Spleen (tissue), 11 donors: ENCODE results near the gene THY1. TPM values are rescaled to one million over a fixed set of nuclear protein-coding genes. Genes with fewer than 3 reads are reported as not detected.

Source experiments
- DNase-seq: peaks from one replicate; pipeline ENCODE4 v3.0.0-alpha.2; 2020
- H3K27ac ChIP-seq, 8 donors: fragments of 200-600 bp; sonication (generic) in 7 of 8; 1 replicate in 4 of 8; 2 replicates in 4 of 8; pipeline versions ENCODE4 v1.5.0 to v1.8.0; 2016 to 2021; ENCODE audit warnings: inconsistent platforms in 4 of 8, mild to moderate bottlenecking in 4 of 8, moderate library complexity in 1 of 8
- H3K27me3 ChIP-seq, 7 donors: fragments of 200-600 bp; sonication (generic) in 6 of 7; replicated peaks in 1 of 7; 1 replicate in 4 of 7; 2 replicates in 3 of 7; pipeline versions ENCODE4 v1.5.0 to v1.8.0; 2016 to 2021; ENCODE audit warnings: inconsistent platforms in 3 of 7, mild to moderate bottlenecking in 1 of 7
- H3K36me3 ChIP-seq, 6 donors: fragments of 200-600 bp; sonication (generic) in 5 of 6; 1 replicate in 4 of 6; 2 replicates in 2 of 6; pipeline versions ENCODE4 v1.5.0 to v1.8.0; 2016 to 2021; ENCODE audit warnings: inconsistent platforms in 2 of 6
- H3K4me1 ChIP-seq, 6 donors: fragments of 200-600 bp; sonication (generic) in 5 of 6; 1 replicate in 3 of 6; 2 replicates in 3 of 6; pipeline versions ENCODE4 v1.5.0 to v1.8.0; 2016 to 2021; ENCODE audit warnings: inconsistent platforms in 3 of 6
- H3K4me3 ChIP-seq, 8 donors: fragments of 200-600 bp; sonication (generic) in 7 of 8; 1 replicate in 4 of 8; 2 replicates in 4 of 8; pipeline versions ENCODE4 v1.5.0 to v1.8.0; 2016 to 2021; ENCODE audit warnings: inconsistent platforms in 4 of 8, mild to moderate bottlenecking in 4 of 8, moderate library complexity in 2 of 8
- H3K9me3 ChIP-seq, 8 donors: fragments of 200-600 bp; sonication (generic) in 7 of 8; 1 replicate in 4 of 8; 2 replicates in 4 of 8; pipeline versions ENCODE4 v1.5.0 to v1.8.0; 2016 to 2021; ENCODE audit warnings: inconsistent platforms in 4 of 8
- CTCF ChIP-seq, 11 experiments: fragments of 200-600 bp in 7 of 11; fragments of 450-650 bp in 4 of 11; sonication (generic) in 4 of 11; IDR thresholded peaks in 8 of 11; conservative IDR thresholded peaks in 3 of 11; 1 replicate in 7 of 11; 2 replicates in 4 of 11; pipeline versions ENCODE4 v1.4.0 to v1.8.0; 2016 to 2021; ENCODE audit warnings: antibody characterized with exemption in 11 of 11, inconsistent platforms in 4 of 11, mild to moderate bottlenecking in 1 of 11
- POLR2A ChIP-seq, 3 donors: fragments of 450-650 bp; IDR thresholded peaks; one replicate each; pipeline ENCODE4 v1.5.1; 2017; ENCODE audit warnings: antibody characterized with exemption in 3 of 3, mild to moderate bottlenecking in 1 of 3
- POLR2AphosphoS5 ChIP-seq, 3 donors: sonication (generic); formaldehyde crosslinking; IDR thresholded peaks; one replicate each; pipeline ENCODE4 v1.5.1; 2017; ENCODE audit warnings: antibody characterized with exemption in 3 of 3
- WGBS, 5 donors: extraction: QIAGEN DNeasy Blood & Tissue Kit in 3 of 5; methylation state at CpG; one replicate each; pipeline versions ENCODE4 v1.1.5 to v1.1.7; 2013 to 2018; 5-methylcytosine and 5-hydroxymethylcytosine counted together
- intact Hi-C: fragments of 100-400 bp; cut with DNase I; formaldehyde crosslinking; loops from one replicate; pipeline ENCODE4 v1.15.0; 2023; ENCODE audit warnings: low total_unique reads
- polyA plus RNA-seq, 3 donors: library from polyadenylated mRNA; stranded (reverse); fragments of 200-250 nt; gene quantifications; one replicate each; pipeline ENCODE4 v1.2.1, GENCODE V29; 2013
- total RNA-seq, 7 donors: library from RNA; depleted of rRNA in 3 of 7; stranded (reverse); fragments of >200 nt in 3 of 7; fragmentation: NEBNext Ultra II Directional in 4 of 7; extraction: Animal tissue kit (Norgen Biotek cat#: 25700) in 4 of 7; gene quantifications; one replicate each; pipeline versions ENCODE4 v1.1.0 to v1.2.1, GENCODE V29; 2016 to 2021
- donor health status: healthy with polysubstance abuse.
- donor health status: DM: no; HTN: no; CAD: no; lungs with moderate emphysema.
- donor health status: DM: no; HTN: no; CAD: no.
- donor health status: Bipolar disorder and iron deficiency.
- donor health status: healthy.
- donor health status: DM: no; HTN: no; CAD: no.
- donor health status: DM: yes; HTN: yes; CAD: no.

The THY1 gene
- total and polyA plus RNA-seq, 10 donors, result 6.1 to 29.4 (median 14.2) TPM

DNA sequence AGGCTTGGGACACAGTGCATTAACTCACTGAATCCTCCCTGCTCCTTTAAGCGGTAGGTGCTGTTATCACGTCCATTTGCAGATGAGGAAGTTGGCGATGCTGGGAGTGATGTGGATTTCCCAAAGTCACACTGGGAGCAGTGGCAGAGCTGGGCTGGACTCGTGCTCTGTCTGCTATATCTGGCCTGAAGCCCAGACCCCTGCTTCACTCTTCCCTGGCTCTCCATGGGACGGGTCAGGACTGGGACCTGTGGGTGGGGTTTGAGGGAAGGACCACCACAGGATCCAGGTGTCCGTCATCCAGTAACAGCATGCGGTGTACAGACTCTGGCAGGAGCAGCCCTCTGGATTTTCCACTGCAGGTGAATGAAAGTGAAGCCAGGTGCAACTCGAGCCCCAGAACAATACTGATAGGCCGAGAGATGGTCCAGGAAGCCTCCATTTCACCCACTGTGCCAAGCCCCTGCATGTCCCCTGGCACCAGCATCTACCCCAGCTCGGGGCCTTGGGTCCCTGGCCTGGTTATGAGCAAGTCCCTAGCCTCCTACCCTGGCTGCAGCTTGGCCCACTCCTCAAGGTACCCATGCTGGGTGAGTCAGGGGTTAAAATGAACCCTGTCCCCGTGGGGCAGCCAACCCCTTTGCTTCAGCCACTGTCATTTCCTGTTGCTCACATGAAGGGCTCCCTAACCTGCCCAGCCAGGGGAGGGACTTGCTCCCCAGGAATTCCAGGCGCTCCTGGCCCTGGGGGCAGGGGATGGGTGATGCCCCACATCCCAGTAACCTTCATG is 45.7 kb downstream of the THY1 start:
- Histone ChIP-seq H3K4me3 (no peak overlapping the region), H3K27me3 (peaks cover 0 to 38% (median 0%) of the 10 kb centered on the region in 7 donors), H3K4me1 (peaks cover 0 to 53% (median 25%) of the 10 kb centered on the region in 6 donors), H3K36me3 (no peaks in the 10 kb centered on the region), H3K27ac (no peak overlapping the region), H3K9me3 (no peaks in the 10 kb centered on the region)
- WGBS, 5 donors, result 46 to 73% (median 64%) methylated on average over 7 to 12 of the region's 12 CpGs
- DNase-seq, result no peak
- no peak for TF ChIP-seq POLR2A (IDR thresholded peaks at IDR 0.05)
- no peak for TF ChIP-seq POLR2AphosphoS5 (IDR thresholded peaks at IDR 0.05)
- TF ChIP-seq CTCF (IDR thresholded peaks at IDR 0.05 in 8 of 11, conservative IDR thresholded peaks at IDR 0.05 in 3 of 11), result no peak
- intact Hi-C loops, result no loop called here

DNA sequence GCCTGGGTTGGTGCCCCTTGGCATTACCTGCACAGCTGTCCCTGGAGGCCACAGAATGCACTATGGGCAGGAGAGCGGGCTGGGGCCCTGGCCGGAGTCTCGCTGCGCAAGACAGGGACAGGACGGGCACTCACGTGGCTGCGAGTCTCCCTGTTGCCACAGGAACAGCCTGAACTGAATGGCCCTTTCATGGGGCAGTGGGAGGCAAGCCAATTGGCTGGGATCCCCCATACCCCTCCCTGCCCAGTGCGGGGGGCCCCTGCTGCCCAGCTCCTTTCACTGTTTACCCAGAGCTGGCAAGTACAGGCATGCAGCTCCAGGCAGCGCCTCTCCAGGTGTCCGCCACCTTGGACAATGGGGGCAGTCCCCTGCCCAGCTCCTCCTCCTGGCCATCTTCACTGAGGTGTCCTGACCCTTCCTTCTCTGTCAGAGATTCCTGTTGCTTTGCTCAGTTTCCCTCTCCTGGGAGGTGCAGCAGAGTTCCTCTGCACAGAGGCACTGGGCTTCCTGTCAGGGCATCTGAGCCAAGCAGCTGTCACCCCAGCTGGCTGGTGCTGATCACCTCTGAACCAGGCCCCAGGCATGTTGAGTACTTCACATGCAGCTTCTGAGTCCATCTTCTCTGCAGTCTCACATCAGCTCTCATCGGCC is 46.6 kb downstream of the THY1 start:
- TF ChIP-seq CTCF (IDR thresholded peaks at IDR 0.05 in 8 of 11, conservative IDR thresholded peaks at IDR 0.05 in 3 of 11), result no peak
- no peak for TF ChIP-seq POLR2A (IDR thresholded peaks at IDR 0.05)
- TF ChIP-seq POLR2AphosphoS5 (IDR thresholded peaks at IDR 0.05), result no peak
- Histone ChIP-seq H3K4me1 (peaks cover 0 to 48% (median 16%) of the 10 kb centered on the region in 6 donors), H3K27ac (peak overlapping the region in 4 of 8 donors; percentile 14 to 54 (median 30)), H3K27me3 (peaks cover 0 to 37% (median 0%) of the 10 kb centered on the region in 7 donors), H3K4me3 (no peak overlapping the region), H3K9me3 (no peaks in the 10 kb centered on the region), H3K36me3 (no peaks in the 10 kb centered on the region)
- no peak for DNase-seq
- 84 to 89% (median 86%) methylated on average over 4 to 11 of the region's 11 CpGs for WGBS, 5 donors
- intact Hi-C loops, result no loop called here

DNA sequence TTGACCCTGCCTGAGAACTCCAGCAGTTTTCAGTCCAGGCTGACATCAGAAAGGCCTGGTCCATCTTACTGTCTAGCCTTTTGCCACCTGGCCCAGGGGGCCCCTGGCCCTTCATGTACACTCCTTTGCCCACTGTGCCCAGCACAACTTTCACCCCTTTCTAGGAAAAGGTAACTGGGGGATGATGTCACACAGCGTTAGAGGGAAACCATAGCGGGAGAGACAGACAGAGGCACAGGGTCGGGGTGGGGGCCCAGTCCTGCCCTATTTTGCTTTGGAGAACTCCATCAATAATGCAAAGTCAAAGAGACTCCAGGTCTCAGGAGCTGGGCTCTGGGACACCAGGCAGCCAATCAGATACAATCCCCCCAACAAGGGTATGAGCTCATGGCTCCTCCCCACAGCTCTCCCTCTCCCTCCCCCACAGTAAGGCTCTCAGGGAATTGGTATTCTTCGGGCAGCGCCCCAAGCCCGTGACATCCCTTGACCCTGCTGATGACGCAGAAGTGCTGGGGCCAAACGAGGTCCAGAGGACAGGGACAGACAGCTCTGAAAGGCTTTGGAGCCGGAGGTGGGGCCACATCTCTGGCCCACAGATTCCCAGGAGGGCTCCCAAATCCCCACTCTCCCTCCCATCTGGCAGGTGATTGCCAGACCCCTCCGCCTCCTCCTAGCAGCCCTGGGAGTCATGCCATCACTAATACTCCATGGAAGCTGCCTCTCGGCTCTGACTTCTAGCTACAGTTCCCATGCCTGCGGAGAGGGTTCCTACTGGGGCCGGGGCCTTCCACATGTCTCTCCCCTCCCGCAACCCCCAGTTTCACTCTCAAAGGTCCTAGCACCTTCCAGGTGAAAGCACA is 47.4 kb downstream of the THY1 start:
- Histone ChIP-seq H3K36me3 (no peaks in the 10 kb centered on the region), H3K27ac (peak overlapping the region in 5 of 8 donors; percentile 19 to 54 (median 28)), H3K4me1 (peaks cover 0 to 45% (median 10%) of the 10 kb centered on the region in 6 donors), H3K27me3 (peaks cover 0 to 37% (median 0%) of the 10 kb centered on the region in 7 donors), H3K9me3 (no peaks in the 10 kb centered on the region), H3K4me3 (no peak overlapping the region)
- intact Hi-C loops, result no loop called here
- no peak for DNase-seq
- peak in 2 of 3 donors; percentile 60 to 67 for TF ChIP-seq POLR2AphosphoS5 (IDR thresholded peaks at IDR 0.05)
- no peak for TF ChIP-seq POLR2A (IDR thresholded peaks at IDR 0.05)
- TF ChIP-seq CTCF (IDR thresholded peaks at IDR 0.05 in 8 of 11, conservative IDR thresholded peaks at IDR 0.05 in 3 of 11), result no peak
- WGBS, 5 donors, result 63 to 77% (median 69%) methylated on average over 13 to 14 of the region's 14 CpGs
